Fibroblast of mammary gland (primary cell): ENCODE data around the gene GCFC2.

Experiments used
- DNase-seq: peaks from one replicate; pipeline ENCODE4 v3.0.0-alpha.2; 2010; ENCODE audit warnings: low read depth
- H3K4me3 ChIP-seq: 2 replicates; pipeline ENCODE4 v1.5.1; 2011; ENCODE audit warnings: low read depth, mild to moderate bottlenecking, low read length, moderate library complexity; ENCODE audit not compliant: control insufficient read depth
- TF ChIP-seq, protein P1 (sequence below): conservative IDR thresholded peaks from 2 replicates; pipeline ENCODE4 v1.5.1; 2011; ENCODE audit warnings: low read depth, low read length, inconsistent platforms; ENCODE audit not compliant: control insufficient read depth, insufficient read depth

The GCFC2 gene

DNA sequence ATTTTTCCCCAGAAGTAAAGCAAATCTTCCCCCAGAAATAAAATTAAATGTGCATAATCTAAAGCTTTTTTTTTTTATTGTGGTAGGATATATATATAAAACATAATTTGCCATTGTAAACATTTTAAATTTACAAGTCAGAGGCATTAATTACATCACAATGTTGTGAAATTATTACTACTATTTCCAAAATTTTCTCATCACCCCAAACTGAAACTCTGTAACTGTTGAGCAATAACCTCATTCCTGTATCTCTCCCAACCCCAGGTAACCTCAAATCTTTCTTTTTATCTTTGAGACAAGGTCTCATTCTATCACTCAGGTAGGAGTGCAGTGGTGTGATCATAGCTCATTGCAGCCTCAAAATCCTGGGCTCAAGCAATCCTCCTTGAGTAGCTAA is 52.9 kb downstream of the GCFC2 start:
- DNase-seq = no peak
- H3K4me3 ChIP-seq = no peak overlapping the region
- TF ChIP-seq, protein P1, sequence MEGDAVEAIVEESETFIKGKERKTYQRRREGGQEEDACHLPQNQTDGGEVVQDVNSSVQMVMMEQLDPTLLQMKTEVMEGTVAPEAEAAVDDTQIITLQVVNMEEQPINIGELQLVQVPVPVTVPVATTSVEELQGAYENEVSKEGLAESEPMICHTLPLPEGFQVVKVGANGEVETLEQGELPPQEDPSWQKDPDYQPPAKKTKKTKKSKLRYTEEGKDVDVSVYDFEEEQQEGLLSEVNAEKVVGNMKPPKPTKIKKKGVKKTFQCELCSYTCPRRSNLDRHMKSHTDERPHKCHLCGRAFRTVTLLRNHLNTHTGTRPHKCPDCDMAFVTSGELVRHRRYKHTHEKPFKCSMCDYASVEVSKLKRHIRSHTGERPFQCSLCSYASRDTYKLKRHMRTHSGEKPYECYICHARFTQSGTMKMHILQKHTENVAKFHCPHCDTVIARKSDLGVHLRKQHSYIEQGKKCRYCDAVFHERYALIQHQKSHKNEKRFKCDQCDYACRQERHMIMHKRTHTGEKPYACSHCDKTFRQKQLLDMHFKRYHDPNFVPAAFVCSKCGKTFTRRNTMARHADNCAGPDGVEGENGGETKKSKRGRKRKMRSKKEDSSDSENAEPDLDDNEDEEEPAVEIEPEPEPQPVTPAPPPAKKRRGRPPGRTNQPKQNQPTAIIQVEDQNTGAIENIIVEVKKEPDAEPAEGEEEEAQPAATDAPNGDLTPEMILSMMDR = no peak

DNA sequence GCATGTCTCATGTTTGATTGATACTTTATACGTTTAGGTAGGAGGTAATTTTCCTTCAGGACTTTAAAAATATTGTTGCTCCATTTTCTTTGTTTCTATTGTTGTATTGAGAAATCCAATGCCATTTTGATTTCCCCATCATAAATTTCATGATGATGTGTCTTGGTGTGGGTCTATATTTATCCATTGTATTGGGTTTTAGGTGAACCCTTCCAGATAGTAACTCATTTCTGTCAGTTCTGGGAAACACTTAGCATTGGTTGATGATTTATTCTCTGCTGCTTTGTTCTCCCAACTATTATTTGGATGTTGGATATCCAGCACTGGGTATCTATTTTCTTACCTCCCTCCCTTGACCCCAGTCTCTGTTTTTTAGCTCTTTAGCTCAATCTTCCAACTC is 54.2 kb downstream of the GCFC2 start:
- H3K4me3 ChIP-seq = no peak overlapping the region
- DNase-seq = no peak
- TF ChIP-seq, protein P1 = no peak

DNA sequence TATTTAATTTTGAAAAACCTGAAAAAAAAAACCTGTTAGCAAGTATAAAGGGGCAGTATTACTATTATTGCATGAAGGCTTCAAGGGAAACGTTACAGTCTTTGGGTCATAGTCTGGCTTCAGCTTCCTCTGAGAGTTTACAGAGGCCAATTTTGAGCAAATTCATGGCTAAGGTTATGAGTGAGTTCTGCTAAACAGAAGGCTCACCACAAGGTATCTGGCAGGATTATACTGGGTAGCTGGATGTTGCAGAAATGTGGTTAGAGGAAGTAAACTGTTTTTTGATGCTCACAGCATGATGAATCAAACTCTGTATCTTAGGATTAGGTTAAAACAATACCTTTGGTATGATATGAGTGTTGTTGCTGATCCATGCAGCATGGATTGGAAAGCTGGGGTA is 54.9 kb downstream of the GCFC2 start:
- H3K4me3 ChIP-seq = no peak overlapping the region
- TF ChIP-seq, protein P1 = no peak
- DNase-seq = peak; percentile 38

DNA sequence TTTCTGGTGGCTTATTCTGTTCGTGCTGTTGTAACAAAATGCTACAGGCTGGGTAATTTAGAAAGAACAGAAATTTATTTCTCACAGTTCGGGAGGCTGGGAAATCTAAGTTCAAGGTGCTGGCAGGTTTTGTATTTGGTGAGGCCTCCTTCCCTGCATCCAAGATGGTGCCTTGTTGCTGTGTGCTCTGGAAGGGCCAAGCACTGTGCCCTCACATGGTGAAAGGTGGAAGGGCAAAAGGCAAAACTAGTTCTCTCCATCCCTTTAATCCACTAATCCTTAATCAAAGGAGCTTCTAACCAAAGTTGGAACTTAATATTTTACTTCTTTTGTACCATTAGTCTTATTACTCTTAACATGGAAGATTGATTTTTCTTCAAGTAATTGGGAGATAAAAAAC is 56.7 kb downstream of the GCFC2 start:
- no peak for DNase-seq
- H3K4me3 ChIP-seq = no peak overlapping the region
- TF ChIP-seq, protein P1 = no peak

DNA sequence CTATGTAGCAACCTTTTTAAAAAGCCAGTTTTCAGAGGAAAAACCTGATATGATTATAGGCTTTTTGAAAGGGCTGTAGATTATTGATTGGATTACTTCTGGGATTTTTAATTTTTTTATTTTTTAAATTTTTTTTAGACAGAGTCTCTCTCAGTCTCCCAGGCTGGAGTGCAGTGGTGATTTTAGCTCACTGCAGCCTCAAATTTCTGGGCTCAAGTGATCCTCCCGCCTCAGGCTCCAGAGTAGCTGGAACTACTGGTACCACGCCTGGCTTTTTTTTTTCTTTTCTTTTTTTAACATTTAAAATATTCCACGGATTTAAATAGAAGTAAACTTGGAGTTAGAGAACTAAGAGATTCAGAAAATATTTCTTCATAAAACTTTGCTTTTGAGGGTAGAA is 62.9 kb downstream of the GCFC2 start:
- peak overlapping the region; percentile 77 for H3K4me3 ChIP-seq
- TF ChIP-seq, protein P1 = no peak
- DNase-seq = no peak

DNA sequence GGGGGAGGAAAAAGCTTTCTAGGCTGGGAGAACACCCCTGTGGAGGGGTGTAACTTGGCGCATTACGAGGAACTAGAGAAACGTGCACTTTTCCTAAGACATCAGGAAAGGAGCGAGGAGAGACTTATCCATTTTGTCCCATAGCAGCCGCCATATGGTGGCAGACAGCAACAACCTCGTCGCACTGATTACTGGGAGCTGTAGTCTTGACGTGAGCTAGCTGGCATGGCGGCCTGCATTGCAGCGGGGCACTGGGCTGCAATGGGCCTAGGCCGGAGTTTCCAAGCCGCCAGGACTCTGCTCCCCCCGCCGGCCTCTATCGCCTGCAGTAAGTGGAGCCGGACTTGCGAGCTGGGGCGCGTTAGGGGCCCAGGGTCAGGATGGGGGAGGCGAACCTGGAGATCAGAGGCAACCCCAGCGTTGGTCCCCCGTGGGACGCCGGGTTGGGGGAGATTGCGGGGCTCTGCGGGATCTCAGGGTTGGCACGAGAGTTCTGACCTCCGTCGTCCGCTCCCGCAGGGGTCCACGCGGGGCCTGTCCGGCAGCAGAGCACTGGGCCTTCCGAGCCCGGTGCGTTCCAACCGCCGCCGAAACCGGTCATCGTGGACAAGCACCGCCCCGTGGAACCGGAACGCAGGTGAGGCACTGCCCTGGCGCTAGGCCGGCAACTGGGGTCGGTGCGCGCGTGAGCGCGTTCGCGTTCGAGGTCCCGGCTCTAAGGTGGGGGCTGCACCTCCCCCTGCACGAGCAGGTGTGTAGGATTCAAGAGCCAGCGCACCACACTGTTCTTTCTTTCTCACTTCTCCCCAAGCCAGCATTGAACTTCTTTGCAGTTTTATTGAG is 63.9 kb downstream of the GCFC2 start, which contains the start of gene MRPL19:
Gene MRPL19 (plus strand): TSS at position 201 of the 843 bp plus-strand sequence. CDS start 25 bp downstream, at position 226.
- TF ChIP-seq, protein P1 = no peak
- peak; percentile 93 for DNase-seq
- H3K4me3 ChIP-seq = peak within 1 kb of the TSS; percentile 77
